ENCODE data around the gene ERV3-1.

GRCh38 chr7:64945503-64946175, 60.8 kb downstream of the ERV3-1 start:
- no peak for TF ChIP-seq CTCF (IDR thresholded peaks at IDR 0.05)
- no peak for TF ChIP-seq POLR2AphosphoS5 (IDR thresholded peaks at IDR 0.05)

All from prostate gland (tissue), 2 donors.